Spleen (tissue), 11 donors: ENCODE data around the gene TSPAN14. TPM values are rescaled to one million over a fixed set of nuclear protein-coding genes. Genes with fewer than 3 reads are reported as not detected.
"Not testable (repeated sequence)": the region's sequence is repeated elsewhere in the genome, so short reads cannot be mapped to it uniquely, and the experiment has no call there.

Source experiments
- DNase-seq: peaks from one replicate; pipeline ENCODE4 v3.0.0-alpha.2; 2020
- H3K27ac ChIP-seq, 8 donors: fragments of 200-600 bp; sonication (generic) in 7 of 8; 1 replicate in 4 of 8; 2 replicates in 4 of 8; pipeline versions ENCODE4 v1.5.0 to v1.8.0; 2016 to 2021; ENCODE audit warnings: inconsistent platforms in 4 of 8, mild to moderate bottlenecking in 4 of 8, moderate library complexity in 1 of 8
- H3K27me3 ChIP-seq, 7 donors: fragments of 200-600 bp; sonication (generic) in 6 of 7; replicated peaks in 1 of 7; 1 replicate in 4 of 7; 2 replicates in 3 of 7; pipeline versions ENCODE4 v1.5.0 to v1.8.0; 2016 to 2021; ENCODE audit warnings: inconsistent platforms in 3 of 7, mild to moderate bottlenecking in 1 of 7
- H3K36me3 ChIP-seq, 6 donors: fragments of 200-600 bp; sonication (generic) in 5 of 6; 1 replicate in 4 of 6; 2 replicates in 2 of 6; pipeline versions ENCODE4 v1.5.0 to v1.8.0; 2016 to 2021; ENCODE audit warnings: inconsistent platforms in 2 of 6
- H3K4me1 ChIP-seq, 6 donors: fragments of 200-600 bp; sonication (generic) in 5 of 6; 1 replicate in 3 of 6; 2 replicates in 3 of 6; pipeline versions ENCODE4 v1.5.0 to v1.8.0; 2016 to 2021; ENCODE audit warnings: inconsistent platforms in 3 of 6
- H3K4me3 ChIP-seq, 8 donors: fragments of 200-600 bp; sonication (generic) in 7 of 8; 1 replicate in 4 of 8; 2 replicates in 4 of 8; pipeline versions ENCODE4 v1.5.0 to v1.8.0; 2016 to 2021; ENCODE audit warnings: inconsistent platforms in 4 of 8, mild to moderate bottlenecking in 4 of 8, moderate library complexity in 2 of 8
- H3K9me3 ChIP-seq, 8 donors: fragments of 200-600 bp; sonication (generic) in 7 of 8; 1 replicate in 4 of 8; 2 replicates in 4 of 8; pipeline versions ENCODE4 v1.5.0 to v1.8.0; 2016 to 2021; ENCODE audit warnings: inconsistent platforms in 4 of 8
- CTCF ChIP-seq, 11 experiments: fragments of 200-600 bp in 7 of 11; fragments of 450-650 bp in 4 of 11; sonication (generic) in 4 of 11; IDR thresholded peaks in 8 of 11; conservative IDR thresholded peaks in 3 of 11; 1 replicate in 7 of 11; 2 replicates in 4 of 11; pipeline versions ENCODE4 v1.4.0 to v1.8.0; 2016 to 2021; ENCODE audit warnings: antibody characterized with exemption in 11 of 11, inconsistent platforms in 4 of 11, mild to moderate bottlenecking in 1 of 11
- POLR2A ChIP-seq, 3 donors: fragments of 450-650 bp; IDR thresholded peaks; one replicate each; pipeline ENCODE4 v1.5.1; 2017; ENCODE audit warnings: antibody characterized with exemption in 3 of 3, mild to moderate bottlenecking in 1 of 3
- POLR2AphosphoS5 ChIP-seq, 3 donors: sonication (generic); formaldehyde crosslinking; IDR thresholded peaks; one replicate each; pipeline ENCODE4 v1.5.1; 2017; ENCODE audit warnings: antibody characterized with exemption in 3 of 3
- WGBS, 5 donors: extraction: QIAGEN DNeasy Blood & Tissue Kit in 3 of 5; methylation state at CpG; one replicate each; pipeline versions ENCODE4 v1.1.5 to v1.1.7; 2013 to 2018; 5-methylcytosine and 5-hydroxymethylcytosine counted together
- intact Hi-C: fragments of 100-400 bp; cut with DNase I; formaldehyde crosslinking; loops from one replicate; pipeline ENCODE4 v1.15.0; 2023; ENCODE audit warnings: low total_unique reads
- polyA plus RNA-seq, 3 donors: library from polyadenylated mRNA; stranded (reverse); fragments of 200-250 nt; gene quantifications; one replicate each; pipeline ENCODE4 v1.2.1, GENCODE V29; 2013
- total RNA-seq, 7 donors: library from RNA; depleted of rRNA in 3 of 7; stranded (reverse); fragments of >200 nt in 3 of 7; fragmentation: NEBNext Ultra II Directional in 4 of 7; extraction: Animal tissue kit (Norgen Biotek cat#: 25700) in 4 of 7; gene quantifications; one replicate each; pipeline versions ENCODE4 v1.1.0 to v1.2.1, GENCODE V29; 2016 to 2021
- donor health status: healthy with polysubstance abuse.
- donor health status: DM: no; HTN: no; CAD: no; lungs with moderate emphysema.
- donor health status: DM: no; HTN: no; CAD: no.
- donor health status: Bipolar disorder and iron deficiency.
- donor health status: healthy.
- donor health status: DM: no; HTN: no; CAD: no.
- donor health status: DM: yes; HTN: yes; CAD: no.

Gene TSPAN14
- total and polyA plus RNA-seq, 10 donors = 13.3 to 172 (median 108) TPM

GRCh38 chr10:80540618-80540980 is 86.5 kb downstream of the TSPAN14 start:
- peaks cover 0 to 49% (median 25%) of the 10 kb centered on the region in 6 donors for H3K4me1 ChIP-seq
- H3K36me3 ChIP-seq = no peaks in the 10 kb centered on the region
- H3K9me3 ChIP-seq = no peaks in the 10 kb centered on the region
- peak overlapping the region in 5 of 8 donors; percentile 18 to 73 (median 68) for H3K27ac ChIP-seq
- TF ChIP-seq POLR2A (IDR thresholded peaks at IDR 0.05) (no peak), CTCF (IDR thresholded peaks at IDR 0.05 in 8 of 11, conservative IDR thresholded peaks at IDR 0.05 in 3 of 11) (no peak), POLR2AphosphoS5 (IDR thresholded peaks at IDR 0.05) (no peak)
- DNase-seq = no peak
- H3K27me3 ChIP-seq = no peaks in the 10 kb centered on the region
- H3K4me3 ChIP-seq = peak overlapping the region in 2 of 8 donors; percentile 21 to 34
- intact Hi-C loops = no loop called here
- 58 to 75% (median 72%) methylated on average over 9 of the region's 9 CpGs for WGBS, 5 donors

GRCh38 chr10:80540981-80541750 is 87.1 kb downstream of the TSPAN14 start:
- no peaks in the 10 kb centered on the region for H3K36me3 ChIP-seq
- H3K4me1 ChIP-seq = peaks cover 0 to 44% (median 21%) of the 10 kb centered on the region in 6 donors
- intact Hi-C loops = no loop called here
- H3K27me3 ChIP-seq = no peaks in the 10 kb centered on the region
- TF ChIP-seq POLR2A (IDR thresholded peaks at IDR 0.05) = no peak
- TF ChIP-seq POLR2AphosphoS5 (IDR thresholded peaks at IDR 0.05) = peak in 2 of 3 donors; percentile 58 to 81
- 33 to 56% (median 47%) methylated on average over 11 of the region's 11 CpGs for WGBS, 5 donors
- peak overlapping the region in 2 of 8 donors; percentile 21 to 34 for H3K4me3 ChIP-seq
- peak overlapping the region in 5 of 8 donors; percentile 18 to 73 (median 68) for H3K27ac ChIP-seq
- DNase-seq = no peak
- H3K9me3 ChIP-seq = no peaks in the 10 kb centered on the region

GRCh38 chr10:80542053-80542452 is 87.9 kb downstream of the TSPAN14 start:
- TF ChIP-seq CTCF (IDR thresholded peaks at IDR 0.05 in 8 of 11, conservative IDR thresholded peaks at IDR 0.05 in 3 of 11) (no peak), POLR2A (IDR thresholded peaks at IDR 0.05) (no peak), POLR2AphosphoS5 (IDR thresholded peaks at IDR 0.05) (no peak)
- Histone ChIP-seq H3K4me3 (no peak overlapping the region), H3K9me3 (no peaks in the 10 kb centered on the region), H3K27ac (peak overlapping the region in 2 of 8 donors; percentile 68 to 73), H3K4me1 (peaks cover 0 to 38% (median 18%) of the 10 kb centered on the region in 6 donors), H3K36me3 (no peaks in the 10 kb centered on the region), H3K27me3 (no peaks in the 10 kb centered on the region)
- DNase-seq = no peak
- intact Hi-C loops = no loop called here
- 72 to 90% (median 83%) methylated on average over 4 of the region's 4 CpGs for WGBS, 5 donors

GRCh38 chr10:80542652-80543318 is 88.7 kb downstream of the TSPAN14 start:
- no peaks in the 10 kb centered on the region for H3K36me3 ChIP-seq
- TF ChIP-seq POLR2A (IDR thresholded peaks at IDR 0.05) (no peak), CTCF (IDR thresholded peaks at IDR 0.05 in 8 of 11, conservative IDR thresholded peaks at IDR 0.05 in 3 of 11) (no peak), POLR2AphosphoS5 (IDR thresholded peaks at IDR 0.05) (no peak)
- DNase-seq = no peak
- no peak overlapping the region for H3K27ac ChIP-seq
- 88 to 92% (median 91%) methylated on average over 12 to 19 of the region's 19 CpGs for WGBS, 5 donors
- no peaks in the 10 kb centered on the region for H3K27me3 ChIP-seq
- no peak overlapping the region for H3K4me3 ChIP-seq
- no peaks in the 10 kb centered on the region for H3K9me3 ChIP-seq
- H3K4me1 ChIP-seq = peaks cover 0 to 38% (median 18%) of the 10 kb centered on the region in 6 donors
- intact Hi-C loops = no loop called here

- 95 to 98% (median 97%) methylated on average over 22 to 25 of the region's 25 CpGs for WGBS, 5 donors
- H3K4me3 ChIP-seq, H3K36me3 ChIP-seq, DNase-seq, H3K27ac ChIP-seq, H3K9me3 ChIP-seq, intact Hi-C loops, H3K27me3 ChIP-seq: not testable (repeated sequence)
- H3K4me1 ChIP-seq = peaks cover 0 to 38% (median 18%) of the 10 kb centered on the region in 6 donors
Measured at GRCh38 chr10:80543319-80543672, 89.2 kb downstream of the TSPAN14 start.
